Heart right ventricle (tissue), 16 donors: ENCODE data around the gene MAP3K2. TPM values are rescaled to one million over a fixed set of nuclear protein-coding genes. Genes with fewer than 3 reads are reported as not detected.

Experiments
- ATAC-seq, 8 donors: fragments of 200-7000 bp; cut with Tn5 transposase; one replicate each; pipeline ENCODE4 v1.9.1; 2020; ENCODE audit warnings: mild to moderate bottlenecking in 8 of 8, moderate library complexity in 8 of 8, moderate number of reproducible peaks in 1 of 8
- DNase-seq, 2 donors: peaks; one replicate each; pipeline ENCODE4 v3.0.0-alpha.2; 2020
- H3K27ac ChIP-seq, 10 donors: fragments of 200-600 bp; sonication (generic) in 2 of 10; one replicate each; pipeline versions ENCODE4 v1.5.0 to v1.8.0; 2020 to 2022; ENCODE audit warnings: mild to moderate bottlenecking in 3 of 10
- H3K27me3 ChIP-seq, 7 donors: fragments of 200-600 bp; one replicate each; pipeline ENCODE4 v1.8.0; 2021 to 2022; ENCODE audit warnings: mild to moderate bottlenecking in 2 of 7
- H3K36me3 ChIP-seq, 9 donors: fragments of 200-600 bp; sonication (generic) in 1 of 9; one replicate each; pipeline versions ENCODE4 v1.5.0 to v1.8.0; 2020 to 2022; ENCODE audit warnings: mild to moderate bottlenecking in 2 of 9
- H3K4me1 ChIP-seq, 9 donors: fragments of 200-600 bp; sonication (generic) in 1 of 9; one replicate each; pipeline versions ENCODE4 v1.5.0 to v1.8.0; 2020 to 2022; ENCODE audit warnings: mild to moderate bottlenecking in 4 of 9
- H3K4me3 ChIP-seq, 10 donors: fragments of 200-600 bp; sonication (generic) in 2 of 10; one replicate each; pipeline versions ENCODE4 v1.5.0 to v1.8.0; 2020 to 2022; ENCODE audit warnings: mild to moderate bottlenecking in 7 of 10, moderate library complexity in 2 of 10
- H3K9me3 ChIP-seq, 11 donors: fragments of 200-600 bp in 10 of 11; sonication (generic) in 2 of 11; one replicate each; pipeline versions ENCODE4 v1.5.0 to v1.8.0; 2013 to 2022; ENCODE audit warnings: mild to moderate bottlenecking in 2 of 11, control low read depth in 1 of 11, moderate library complexity in 1 of 11
- WGBS, 2 donors: extraction: QIAGEN DNeasy Blood & Tissue Kit; methylation state at CpG; one replicate each; pipeline ENCODE4 v1.1.7; 2013; ENCODE audit warnings: inconsistent platforms in 1 of 2; 5-methylcytosine and 5-hydroxymethylcytosine counted together
- intact Hi-C, 10 donors: fragments of 100-400 bp; cut with DNase I; formaldehyde crosslinking; loops; one replicate each; pipeline versions ENCODE4 v1.11.1 to v1.14.2; 2022
- polyA plus RNA-seq, 2 donors: library from polyadenylated mRNA; stranded (reverse); fragments of 200-250 nt; gene quantifications; one replicate each; pipeline ENCODE4 v1.2.3, GENCODE V29; 2013
- total RNA-seq, 10 donors: library from RNA; stranded (reverse); fragmentation: NEBNext Ultra II Directional in 3 of 10; extraction: Animal tissue kit (Norgen Biotek cat#: 25700) in 3 of 10; gene quantifications; one replicate each; pipeline versions ENCODE4 v1.2.1 to v1.2.4, GENCODE V29; 2021 to 2023
- TF ChIP-seq, protein P1 (sequence below), 9 donors: fragments of 200-600 bp; sonication (generic) in 2 of 9; IDR thresholded peaks; one replicate each; pipeline versions ENCODE4 v1.5.0 to v1.8.0; 2021 to 2022; ENCODE audit warnings: antibody characterized with exemption in 9 of 9, mild to moderate bottlenecking in 5 of 9, moderate library complexity in 1 of 9
- donor health status: Arrhythmogenic right ventricular cardiomyopathy.
- donor health status: ischemic (EF 13 %, LVEDD 7.1; RV severe dilation, severe dysfunction).
- donor health status: healthy with polysubstance abuse.
- donor health status: DM: no; HTN: yes; CAD: no.
- donor health status: DM: no; HTN: no; CAD: no.
- donor health status: ischemic (EF 25% LVEDD 6.9; RV normal size, moderate dysfunction).
- donor health status: ischemic (EF 25% LVEDD 5.7; RV mildly dilated, moderate dysfunction).
- donor health status: healthy.
- donor health status: DM: yes; HTN: yes; CAD: no.
- donor health status: Ischemic cardiomyopathy.
- donor health status: ischemic (EF 35%, LVEDD 5.7; RV mildly dilated, moderate dysfunction).
- donor health status: nonischemic (EF 11% LVEDD 7.7; RV severe dilation, severe dysfunction).
- donor health status: DM: yes; HTN: yes; CAD: no.
- donor health status: PGD.
- donor health status: ischemic (EF 29% LVEDD 5.4; RV normal size, mild dysfunction).
- donor health status: nonischemic (EF 23%, LVEDD 6.1; RV moderate dilation, normal function).

MAP3K2 gene
- total and polyA plus RNA-seq, 12 donors, result 2.9 to 30.9 (median 25.2) TPM

DNA sequence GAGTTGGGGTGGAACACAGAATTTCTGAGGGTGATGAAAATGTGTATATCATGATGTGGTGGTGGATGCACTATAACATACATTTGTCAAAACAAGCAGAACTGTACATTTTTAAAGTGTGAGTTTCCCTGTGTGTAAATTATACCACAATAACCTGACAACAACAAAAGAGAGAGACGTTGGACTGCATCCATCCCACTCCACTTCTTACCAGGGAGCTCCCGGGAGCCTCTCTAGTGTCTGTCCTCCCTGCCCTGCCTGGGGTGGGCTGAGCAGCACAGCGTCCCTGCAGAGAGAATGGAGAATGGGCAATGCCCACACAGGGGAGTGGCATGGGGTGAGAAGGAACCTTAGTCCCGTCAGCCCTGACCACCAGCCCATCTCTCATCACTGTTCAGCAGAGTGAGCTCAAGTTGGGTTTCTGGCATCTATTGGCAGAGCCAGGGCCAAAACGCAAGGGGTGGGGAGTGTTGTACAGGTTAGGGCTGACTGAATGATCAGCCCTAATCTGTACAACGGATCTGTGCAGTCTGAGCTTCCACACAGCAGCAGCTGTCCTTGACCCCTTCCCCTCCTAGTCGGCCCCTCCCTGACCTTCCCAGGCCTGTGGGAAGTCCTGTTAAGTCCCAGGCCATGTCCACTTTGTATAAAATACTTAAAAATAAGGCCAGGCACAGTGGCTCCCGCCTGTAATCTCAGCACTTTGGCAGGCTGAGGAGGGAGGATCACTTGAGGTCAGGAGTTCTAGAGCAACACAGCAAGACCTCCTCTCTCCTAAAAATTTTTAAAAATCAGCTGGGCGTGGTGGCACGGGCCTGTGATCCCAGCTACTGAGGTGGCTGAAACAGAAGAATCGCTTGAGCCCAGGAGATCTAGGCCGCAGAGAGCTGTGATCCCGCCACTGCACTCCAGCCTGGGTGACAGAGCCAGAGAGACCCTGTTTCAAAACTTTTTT lies 27.1 kb upstream of the MAP3K2 start:
- Histone ChIP-seq H3K4me1 (peaks cover 8 to 56% (median 21%) of the 10 kb centered on the region in 9 donors), H3K27ac (no peak overlapping the region), H3K9me3 (peaks cover 0 to 9% (median 0%) of the 10 kb centered on the region in 11 donors), H3K27me3 (peaks cover 0 to 23% (median 12%) of the 10 kb centered on the region in 7 donors), H3K36me3 (no peaks in the 10 kb centered on the region), H3K4me3 (no peak overlapping the region)
- TF ChIP-seq, protein P1, sequence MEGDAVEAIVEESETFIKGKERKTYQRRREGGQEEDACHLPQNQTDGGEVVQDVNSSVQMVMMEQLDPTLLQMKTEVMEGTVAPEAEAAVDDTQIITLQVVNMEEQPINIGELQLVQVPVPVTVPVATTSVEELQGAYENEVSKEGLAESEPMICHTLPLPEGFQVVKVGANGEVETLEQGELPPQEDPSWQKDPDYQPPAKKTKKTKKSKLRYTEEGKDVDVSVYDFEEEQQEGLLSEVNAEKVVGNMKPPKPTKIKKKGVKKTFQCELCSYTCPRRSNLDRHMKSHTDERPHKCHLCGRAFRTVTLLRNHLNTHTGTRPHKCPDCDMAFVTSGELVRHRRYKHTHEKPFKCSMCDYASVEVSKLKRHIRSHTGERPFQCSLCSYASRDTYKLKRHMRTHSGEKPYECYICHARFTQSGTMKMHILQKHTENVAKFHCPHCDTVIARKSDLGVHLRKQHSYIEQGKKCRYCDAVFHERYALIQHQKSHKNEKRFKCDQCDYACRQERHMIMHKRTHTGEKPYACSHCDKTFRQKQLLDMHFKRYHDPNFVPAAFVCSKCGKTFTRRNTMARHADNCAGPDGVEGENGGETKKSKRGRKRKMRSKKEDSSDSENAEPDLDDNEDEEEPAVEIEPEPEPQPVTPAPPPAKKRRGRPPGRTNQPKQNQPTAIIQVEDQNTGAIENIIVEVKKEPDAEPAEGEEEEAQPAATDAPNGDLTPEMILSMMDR (IDR thresholded peaks at IDR 0.05), result no peak
- WGBS, 2 donors, result 84 to 88% methylated on average over 13 of the region's 13 CpGs
- ATAC-seq (no peak), DNase-seq (no peak)
- intact Hi-C loops, result loop anchor here in 4 of 10 donors (5.0 to 10.0 kb wide), 4 partner anchors 50 to 90 kb away; no protein-coding TSS in a partner anchor

DNA sequence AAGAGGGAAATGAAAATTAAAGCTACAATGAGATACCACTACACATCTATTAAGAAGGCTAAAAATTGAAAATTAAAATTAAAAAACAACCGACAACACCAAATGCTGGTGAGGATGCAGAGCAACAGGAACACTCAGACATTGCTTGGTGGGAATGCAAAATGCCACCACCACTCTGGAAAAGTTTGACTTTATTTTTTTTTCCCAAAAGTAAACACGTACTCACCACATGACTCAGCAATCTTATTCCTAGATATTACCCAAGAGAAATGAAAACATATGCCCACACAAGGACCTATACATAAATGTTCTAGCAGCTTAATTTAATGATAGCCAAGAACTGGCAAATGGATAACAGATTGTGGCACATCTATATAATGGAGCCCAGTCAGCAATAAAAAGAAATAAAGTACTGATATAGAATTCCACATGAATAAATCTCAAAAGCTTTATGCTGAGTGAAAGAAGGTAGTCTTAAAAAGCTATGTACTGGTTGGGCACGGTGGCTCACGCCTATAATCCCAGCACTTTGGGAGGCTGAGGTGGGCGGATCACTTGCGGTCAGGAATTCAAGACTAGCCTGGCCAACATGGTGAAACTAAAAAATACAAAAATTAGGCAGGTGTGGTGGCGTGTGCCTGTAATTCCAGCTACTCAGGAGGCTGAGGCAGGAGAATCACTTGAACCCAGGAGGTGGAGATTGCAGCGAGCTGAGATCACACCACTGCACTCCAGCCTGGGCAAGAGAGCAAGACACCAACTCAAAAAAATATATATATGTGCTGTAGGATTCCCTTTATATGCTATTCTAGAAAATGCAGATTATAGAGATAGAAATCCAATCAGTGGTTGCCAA lies 26.2 kb upstream of the MAP3K2 start:
- intact Hi-C loops, result loop anchor here in 4 of 10 donors (5.0 to 10.0 kb wide), 4 partner anchors 49 to 89 kb away; no protein-coding TSS in a partner anchor
- DNase-seq, result no peak
- Histone ChIP-seq H3K4me1 (peaks cover 8 to 56% (median 21%) of the 10 kb centered on the region in 9 donors), H3K27me3 (peaks cover 0 to 23% (median 7%) of the 10 kb centered on the region in 7 donors), H3K9me3 (peaks cover 0 to 9% (median 0%) of the 10 kb centered on the region in 11 donors), H3K36me3 (no peaks in the 10 kb centered on the region), H3K4me3 (no peak overlapping the region), H3K27ac (no peak overlapping the region)
- ATAC-seq, result no peak
- 91 to 93% methylated on average over 8 of the region's 8 CpGs for WGBS, 2 donors
- TF ChIP-seq, protein P1 (IDR thresholded peaks at IDR 0.05), result no peak

DNA sequence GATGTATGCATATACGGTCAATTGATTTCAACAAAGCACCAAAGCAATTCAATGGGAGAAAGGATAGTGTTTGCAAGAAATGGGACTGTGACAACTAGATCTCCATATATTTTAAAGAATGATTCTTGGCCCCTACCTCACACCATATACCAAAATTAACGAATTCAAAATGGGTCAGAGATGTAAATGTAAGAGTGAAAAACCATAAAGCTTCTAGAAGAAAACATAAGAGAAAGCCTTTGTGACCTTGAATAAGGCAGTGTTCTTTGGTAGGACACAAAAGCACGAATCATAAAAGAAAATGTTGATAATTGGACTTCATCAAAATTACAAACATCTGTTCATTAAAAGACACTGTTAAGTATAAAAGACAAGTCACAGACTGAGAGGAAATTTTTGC lies 25.4 kb upstream of the MAP3K2 start:
- intact Hi-C loops, result loop anchor here in 4 of 10 donors (5.0 to 10.0 kb wide), 4 partner anchors 48 to 88 kb away; no protein-coding TSS in a partner anchor
- no peak for DNase-seq
- Histone ChIP-seq H3K27me3 (peaks cover 0 to 19% (median 7%) of the 10 kb centered on the region in 7 donors), H3K9me3 (peaks cover 0 to 9% (median 0%) of the 10 kb centered on the region in 11 donors), H3K4me3 (no peak overlapping the region), H3K36me3 (no peaks in the 10 kb centered on the region), H3K27ac (no peak overlapping the region), H3K4me1 (peaks cover 8 to 64% (median 28%) of the 10 kb centered on the region in 9 donors)
- ATAC-seq, result no peak
- 85 to 90% methylated on average over 3 of the region's 3 CpGs for WGBS, 2 donors
- TF ChIP-seq, protein P1 (IDR thresholded peaks at IDR 0.05), result no peak
